ENCODE data around the gene TYRO3.

Gene TYRO3

DNA sequence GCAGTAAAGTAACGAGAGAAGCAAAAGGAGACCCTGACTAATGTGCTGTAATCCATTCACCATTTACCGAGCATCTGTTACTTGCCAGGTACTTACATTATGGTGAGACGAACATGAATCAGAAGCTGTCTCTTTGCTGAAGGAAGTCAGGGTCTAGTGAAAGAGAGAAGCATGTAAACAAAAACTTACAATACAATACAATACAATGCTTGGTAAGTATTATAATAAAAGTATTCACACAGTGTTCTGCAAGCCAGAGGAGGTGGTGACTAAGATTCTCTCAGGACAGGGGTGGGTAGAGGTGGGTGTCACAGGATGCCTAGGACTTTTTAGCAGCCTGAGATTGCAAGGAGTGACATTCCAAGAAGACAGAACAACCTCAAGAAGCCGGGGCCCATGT, 51.0 kb downstream of the TYRO3 start:
- no peak for DNase-seq

- no peak for DNase-seq
Measured at GRCh38 chr15:41620536-41621199, 61.7 kb downstream of the TYRO3 start.

- DNase-seq: peak; percentile 61
Measured at GRCh38 chr15:41621200-41622193, 62.5 kb downstream of the TYRO3 start.

DNA sequence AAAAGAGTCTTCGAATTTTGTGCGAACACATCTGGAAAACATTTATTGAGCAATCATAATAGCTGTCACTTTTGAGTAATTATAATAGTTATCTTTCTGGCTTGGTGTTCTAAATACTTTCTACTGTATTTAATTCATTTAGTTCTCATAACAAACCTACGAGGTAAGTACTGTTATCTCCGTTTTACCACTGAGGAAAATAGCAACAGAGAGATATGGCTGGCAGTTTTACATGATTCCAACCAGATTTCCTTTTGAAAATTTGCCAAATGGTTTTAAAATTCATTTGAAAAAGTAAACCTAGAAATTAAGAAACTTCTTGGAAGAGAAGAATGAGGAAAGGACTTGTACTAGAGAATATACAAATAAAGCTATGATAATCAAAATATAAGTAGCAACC, 63.9 kb downstream of the TYRO3 start:
- DNase-seq: no peak

- no peak for DNase-seq
Measured at GRCh38 chr15:41627203-41627602, 68.2 kb downstream of the TYRO3 start.

DNA sequence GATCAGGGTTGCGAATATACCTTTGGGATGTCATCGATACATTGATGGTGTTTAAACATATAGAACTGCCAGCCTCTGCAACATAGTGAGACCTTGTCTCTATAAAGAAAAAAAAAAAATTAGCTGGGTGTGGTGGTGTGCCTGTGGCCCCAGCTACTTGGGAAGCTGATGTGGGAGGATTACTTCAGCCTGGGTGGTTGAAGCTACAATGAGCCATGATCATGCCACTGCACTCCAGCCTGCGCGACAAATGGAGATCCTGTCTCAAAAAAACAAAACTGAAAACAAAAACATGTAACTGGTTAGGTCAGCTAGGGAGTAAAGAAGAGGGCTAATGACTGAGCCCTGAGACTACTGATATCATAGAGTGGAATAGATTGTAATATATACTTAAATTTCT, 70.5 kb downstream of the TYRO3 start:
- no peak for DNase-seq

- no peak for DNase-seq
Measured at GRCh38 chr15:41629883-41630282, 70.9 kb downstream of the TYRO3 start.

DNA sequence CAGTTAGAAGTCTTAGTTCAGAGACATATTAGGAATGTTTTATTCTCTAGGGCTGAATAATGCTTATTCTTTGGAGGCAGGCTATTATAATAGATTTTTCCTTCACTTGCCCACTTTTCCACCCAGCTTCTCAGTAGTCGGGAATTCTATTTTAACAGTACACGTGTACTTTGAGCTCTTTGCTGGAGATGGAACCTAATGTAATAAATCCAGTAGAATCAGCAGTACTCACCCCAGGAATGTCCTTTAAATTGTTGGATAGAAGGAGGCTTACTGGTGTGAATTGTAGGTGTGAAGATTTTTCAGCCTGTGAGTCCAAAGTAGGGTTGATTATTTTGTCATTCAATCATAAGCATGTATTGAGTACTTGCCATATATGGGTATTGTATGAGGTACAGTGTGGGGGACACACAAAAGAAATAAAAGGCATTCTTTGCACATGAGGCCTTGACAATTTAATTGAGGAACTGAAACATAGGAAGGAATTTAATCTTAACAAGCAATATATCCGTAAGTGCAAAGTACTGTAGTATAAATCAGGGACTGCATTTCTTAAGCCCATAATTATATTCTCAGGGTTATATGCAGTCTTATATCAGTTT, 71.7 kb downstream of the TYRO3 start:
- no peak for DNase-seq

DNA sequence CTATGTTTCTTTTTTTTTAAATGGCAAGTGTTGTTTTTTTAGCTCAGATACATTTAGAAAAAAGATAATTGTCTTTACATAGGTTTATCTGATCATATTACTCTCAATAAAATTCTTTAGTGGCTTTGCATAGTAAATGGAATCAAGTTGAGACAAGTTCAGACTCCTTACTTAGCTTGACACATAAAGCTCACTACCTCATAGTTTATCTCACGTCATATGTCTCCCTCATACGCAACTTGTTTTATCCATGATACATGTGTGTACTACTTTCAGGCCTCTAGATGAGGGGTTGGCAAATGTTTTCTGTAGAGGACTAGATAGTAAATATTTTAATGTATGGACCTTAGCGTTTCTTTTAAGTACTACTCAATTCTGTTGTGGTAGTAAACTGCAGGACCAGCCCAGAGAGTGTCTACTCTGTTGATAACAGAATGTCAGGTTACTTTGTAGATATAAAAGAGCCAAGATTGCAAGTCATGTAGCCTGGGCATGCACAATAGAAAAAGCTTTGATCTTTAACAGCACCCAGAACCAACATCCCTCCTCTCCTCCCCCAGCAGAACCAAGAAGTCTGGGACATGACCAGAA, 73.0 kb downstream of the TYRO3 start:
- DNase-seq: no peak

All from activated CD4-positive, CD25-positive, alpha-beta regulatory T cell treated with anti-CD3 and anti-CD28 coated beads, Interleukin-2, amount 50 U/mL, for 72 hours (primary cell).